Measurements from ENCODE around the gene GABRD. TPM values are rescaled to one million over a fixed set of nuclear protein-coding genes. Genes with fewer than 3 reads are reported as not detected.

The GABRD gene
- total RNA-seq, 2 donors from 2014 or later: not detected

GRCh38 chr1:2046953-2047748 is 28.0 kb downstream of the GABRD start:
- Histone ChIP-seq H3K27ac (no peak overlapping the region), H3K36me3 (replicated peaks in 1 of 2; ENCODE audit: insufficient read depth in 1 of 2, low read depth in 2 of 2) (no peaks in the 10 kb centered on the region), H3K9me3 (no peaks in the 10 kb centered on the region), H3K27me3 (no peaks in the 10 kb centered on the region), H3K4me3 (no peak overlapping the region), H3K4me1 (peaks cover 38% of the 10 kb centered on the region)
- ATAC-seq (no peak), DNase-seq (no peak)
- TF ChIP-seq CTCF (IDR thresholded peaks at IDR 0.05) (no peak), POLR2A (IDR thresholded peaks at IDR 0.05) (no peak)
- intact Hi-C loops (cut with DNase I): no loop called here
- 55 to 64% methylated on average over 5 to 22 of the region's 25 CpGs for WGBS, 2 donors

DNA sequence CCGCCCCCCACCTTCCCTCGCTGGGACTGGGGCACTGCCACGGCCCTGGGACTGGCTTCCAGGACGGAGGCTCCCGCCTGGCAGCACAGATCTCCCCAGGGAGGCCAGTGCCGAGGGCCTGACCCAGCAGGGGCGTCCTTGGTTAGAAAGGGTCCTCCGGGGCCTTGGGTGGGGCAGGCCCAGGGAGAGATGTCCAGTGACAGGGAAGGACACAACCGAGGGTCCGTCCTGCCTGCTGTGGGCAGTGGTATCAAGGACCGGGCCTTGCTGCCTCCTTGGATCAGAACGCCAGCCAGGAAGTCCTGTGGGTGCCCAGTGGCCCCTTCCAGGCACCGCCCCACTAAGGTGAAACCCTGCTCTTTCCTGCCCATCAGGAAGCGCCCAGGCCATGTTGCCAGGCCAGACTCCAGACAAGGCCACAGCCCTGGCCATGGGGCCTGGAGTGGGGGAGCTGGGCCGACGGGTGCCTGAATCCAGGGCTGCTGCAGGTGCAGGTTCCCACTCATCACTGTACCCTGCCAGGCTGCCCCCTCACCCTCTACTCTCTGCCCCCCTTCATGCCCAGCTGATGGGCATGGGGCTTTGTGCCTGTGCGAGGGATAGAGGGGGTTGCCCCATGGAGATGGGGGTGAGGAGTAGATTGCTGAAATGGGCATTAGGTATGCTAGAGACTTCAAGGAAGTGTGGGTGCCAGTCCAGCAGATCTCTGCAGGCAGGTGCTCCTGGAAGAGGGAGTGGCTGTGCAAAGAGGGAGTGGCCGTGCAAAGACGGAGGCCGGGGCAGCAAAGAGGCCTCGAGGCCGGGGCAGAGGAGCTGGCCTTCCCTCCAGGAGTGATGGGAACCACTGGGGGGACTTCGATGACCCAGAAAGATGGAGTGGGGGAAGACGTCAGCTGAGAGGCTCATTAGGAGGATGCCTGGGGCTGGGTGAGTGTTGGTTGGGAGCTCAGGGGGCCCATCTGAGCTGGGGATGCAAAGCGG is 28.9 kb downstream of the GABRD start:
- Histone ChIP-seq H3K4me1 (peaks cover 38% of the 10 kb centered on the region), H3K27ac (no peak overlapping the region), H3K36me3 (replicated peaks in 1 of 2; ENCODE audit: insufficient read depth in 1 of 2, low read depth in 2 of 2) (no peaks in the 10 kb centered on the region), H3K27me3 (no peaks in the 10 kb centered on the region), H3K4me3 (no peak overlapping the region), H3K9me3 (no peaks in the 10 kb centered on the region)
- ATAC-seq: no peak
- WGBS, 2 donors: 66 to 69% methylated on average over 13 to 21 of the region's 25 CpGs
- TF ChIP-seq POLR2A (IDR thresholded peaks at IDR 0.05): no peak
- TF ChIP-seq CTCF (IDR thresholded peaks at IDR 0.05): no peak
- intact Hi-C loops (cut with DNase I): no loop called here
- DNase-seq: no peak

DNA sequence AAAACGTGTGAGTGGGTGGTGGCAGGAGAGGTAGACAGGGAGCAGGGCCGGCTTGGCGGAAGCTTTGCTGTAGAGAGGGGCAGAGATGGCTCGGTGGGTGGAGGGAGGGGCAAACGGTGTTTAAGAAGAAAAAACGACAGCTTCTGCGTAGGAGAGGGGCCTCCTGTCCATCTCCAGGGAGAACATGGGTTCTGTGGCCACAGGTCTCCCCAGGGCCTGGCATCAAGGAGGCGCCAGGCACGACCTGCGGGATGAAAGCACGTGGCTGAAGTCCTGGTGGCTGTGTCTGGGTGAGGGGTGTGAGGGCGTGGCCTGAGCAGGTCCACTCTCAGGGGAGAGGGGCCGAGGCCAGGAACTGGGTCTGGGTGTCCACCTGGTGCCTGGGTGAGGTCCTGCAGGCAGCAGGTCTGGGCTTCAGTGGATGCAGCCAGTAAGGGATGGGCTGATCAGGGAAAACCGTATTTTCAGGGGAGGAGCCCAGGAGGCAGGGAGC is 30.1 kb downstream of the GABRD start:
- WGBS, 2 donors: 45 to 55% methylated on average over 10 to 14 of the region's 14 CpGs
- Histone ChIP-seq H3K27me3 (no peaks in the 10 kb centered on the region), H3K4me1 (peaks cover 38% of the 10 kb centered on the region)

More for the DNA sequence above, 30.1 kb downstream of the GABRD start:
- Histone ChIP-seq H3K4me3 (no peak overlapping the region), H3K27ac (peak overlapping the region in 3 of 4 donors; percentile 63 to 79 (median 67)), H3K36me3 (replicated peaks in 1 of 2; ENCODE audit: insufficient read depth in 1 of 2, low read depth in 2 of 2) (no peaks in the 10 kb centered on the region), H3K9me3 (no peaks in the 10 kb centered on the region)
- intact Hi-C loops (cut with DNase I): no loop called here
- peak; percentile 11 for ATAC-seq
- peak; percentile 46 to 58 (median 54) for DNase-seq
- TF ChIP-seq CTCF (IDR thresholded peaks at IDR 0.05) (peak in 5 of 7 experiments; percentile 10 to 54 (median 49)), POLR2A (IDR thresholded peaks at IDR 0.05) (no peak)

Measured in body of pancreas (tissue), 4 donors.